ENCODE measurements around the gene MUC4.

- TF ChIP-seq CTCF (IDR thresholded peaks at IDR 0.05; ENCODE audit: poor library complexity, severe bottlenecking) (no peak), EP300 (conservative IDR thresholded peaks at IDR 0.05; ENCODE audit: poor library complexity, severe bottlenecking) (no peak), RAD21 (conservative IDR thresholded peaks at IDR 0.05) (no peak), MXI1 (conservative IDR thresholded peaks at IDR 0.05; ENCODE audit: poor library complexity, severe bottlenecking) (no peak), EZH2 (IDR thresholded peaks at IDR 0.05; ENCODE audit: borderline replicate concordance, insufficient read depth, low read length, poor library complexity, severe bottlenecking) (no peak), POLR2AphosphoS5 (IDR thresholded peaks at IDR 0.05) (no peak), TAF1 (IDR thresholded peaks at IDR 0.05; ENCODE audit: low read depth) (no peak), SMC3 (conservative IDR thresholded peaks at IDR 0.05; ENCODE audit: poor library complexity) (no peak)
- TF ChIP-seq, protein P1, sequence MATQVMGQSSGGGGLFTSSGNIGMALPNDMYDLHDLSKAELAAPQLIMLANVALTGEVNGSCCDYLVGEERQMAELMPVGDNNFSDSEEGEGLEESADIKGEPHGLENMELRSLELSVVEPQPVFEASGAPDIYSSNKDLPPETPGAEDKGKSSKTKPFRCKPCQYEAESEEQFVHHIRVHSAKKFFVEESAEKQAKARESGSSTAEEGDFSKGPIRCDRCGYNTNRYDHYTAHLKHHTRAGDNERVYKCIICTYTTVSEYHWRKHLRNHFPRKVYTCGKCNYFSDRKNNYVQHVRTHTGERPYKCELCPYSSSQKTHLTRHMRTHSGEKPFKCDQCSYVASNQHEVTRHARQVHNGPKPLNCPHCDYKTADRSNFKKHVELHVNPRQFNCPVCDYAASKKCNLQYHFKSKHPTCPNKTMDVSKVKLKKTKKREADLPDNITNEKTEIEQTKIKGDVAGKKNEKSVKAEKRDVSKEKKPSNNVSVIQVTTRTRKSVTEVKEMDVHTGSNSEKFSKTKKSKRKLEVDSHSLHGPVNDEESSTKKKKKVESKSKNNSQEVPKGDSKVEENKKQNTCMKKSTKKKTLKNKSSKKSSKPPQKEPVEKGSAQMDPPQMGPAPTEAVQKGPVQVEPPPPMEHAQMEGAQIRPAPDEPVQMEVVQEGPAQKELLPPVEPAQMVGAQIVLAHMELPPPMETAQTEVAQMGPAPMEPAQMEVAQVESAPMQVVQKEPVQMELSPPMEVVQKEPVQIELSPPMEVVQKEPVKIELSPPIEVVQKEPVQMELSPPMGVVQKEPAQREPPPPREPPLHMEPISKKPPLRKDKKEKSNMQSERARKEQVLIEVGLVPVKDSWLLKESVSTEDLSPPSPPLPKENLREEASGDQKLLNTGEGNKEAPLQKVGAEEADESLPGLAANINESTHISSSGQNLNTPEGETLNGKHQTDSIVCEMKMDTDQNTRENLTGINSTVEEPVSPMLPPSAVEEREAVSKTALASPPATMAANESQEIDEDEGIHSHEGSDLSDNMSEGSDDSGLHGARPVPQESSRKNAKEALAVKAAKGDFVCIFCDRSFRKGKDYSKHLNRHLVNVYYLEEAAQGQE (IDR thresholded peaks at IDR 0.05; ENCODE audit: borderline replicate concordance): no peak
These were observed 2.9 kb downstream of the MUC4 start for GRCh38 chr3:195808741-195809290.
